ENCODE data around the gene ZNF552. TPM values are rescaled to one million over a fixed set of nuclear protein-coding genes. Genes with fewer than 3 reads are reported as not detected.

The ZNF552 gene
- total and polyA plus RNA-seq, 2 of the 8 experiments (the other 6 are each of a cell fraction or from before 2014, with no cell fraction given), result 5.9 to 11.6 TPM

GRCh38 chr19:57773488-57773887, 41.2 kb downstream of the ZNF552 start:
- Histone ChIP-seq H2BK20ac (ENCODE audit: low read length) (no peak overlapping the region), H3K27ac (ENCODE audit: low read depth, low read length) (no peak overlapping the region), H4K20me1 (replicated peaks in 1 of 2; ENCODE audit: control insufficient read depth in 1 of 2, insufficient read depth in 2 of 2, low read length in 2 of 2) (peaks cover 6 to 17% of the 10 kb centered on the region in 2 experiments), H2BK15ac (ENCODE audit: low read length) (no peak overlapping the region), H3K4me3 (ENCODE audit: extremely low read depth in 1 of 4, insufficient read depth in 2 of 4, low read depth in 3 of 4, low read length in 4 of 4) (no peak overlapping the region), H4K8ac (ENCODE audit: extremely low read depth, insufficient read depth, low read length) (0 out of 2 replicates have a peak overlapping the region, but pooled peaks have one; percentile 4), H3K4me1 (replicated peaks in 1 of 4; ENCODE audit: control insufficient read depth in 3 of 4, insufficient read depth in 4 of 4, low read length in 3 of 4) (peaks cover 0 to 5% (median 0%) of the 10 kb centered on the region in 4 experiments; a peak in 3 of 7 replicates), H2BK12ac (ENCODE audit: low read depth, low read length) (no peak overlapping the region), H3K56ac (replicated peaks; ENCODE audit: insufficient read length, low read depth, low read length) (no peak overlapping the region), H2BK120ac (replicated peaks; ENCODE audit: low read depth, low read length) (no peak overlapping the region), H3K9ac (replicated peaks in 1 of 4; ENCODE audit: extremely low read depth in 1 of 4, low read depth in 3 of 4, low read length in 3 of 4) (no peak overlapping the region), H4K91ac (replicated peaks; ENCODE audit: insufficient read length, low read length) (no peak overlapping the region), H3K23me2 (ENCODE audit: low read depth, low read length) (no peaks in the 10 kb centered on the region), H3K79me2 (ENCODE audit: control insufficient read depth in 1 of 2, insufficient read depth in 2 of 2, low read length in 2 of 2) (peaks cover 23 to 70% of the 10 kb centered on the region in 2 experiments), H3K4me2 (ENCODE audit: insufficient read depth in 1 of 2, low read depth in 2 of 2, low read length in 2 of 2) (no peak overlapping the region), H3K14ac (ENCODE audit: insufficient read length) (no peak overlapping the region), H4K5ac (ENCODE audit: insufficient read length, low read depth, low read length) (no peak overlapping the region), H3K79me1 (ENCODE audit: low read depth, low read length) (peaks cover 22% of the 10 kb centered on the region), H3K4ac (replicated peaks; ENCODE audit: insufficient read length, low read depth, low read length) (no peak overlapping the region), H3K36me3 (ENCODE audit: control insufficient read depth in 2 of 4, insufficient read depth in 4 of 4, low read length in 3 of 4) (peaks cover 1 to 16% (median 11%) of the 10 kb centered on the region in 4 experiments; a peak in 5 of 8 replicates), H3K9me3 (ENCODE audit: insufficient read depth in 2 of 2, low read depth in 1 of 2, low read length in 1 of 2) (no peaks in the 10 kb centered on the region), H2BK5ac (ENCODE audit: low read depth, low read length) (no peak overlapping the region), H2AK5ac (ENCODE audit: low read depth, low read length) (no peak overlapping the region), H2AFZ (ENCODE audit: low read length) (no peak overlapping the region), H3K27me3 (replicated peaks in 1 of 4; ENCODE audit: control insufficient read depth in 3 of 4, extremely low read depth in 1 of 4, insufficient read depth in 3 of 4, low read length in 3 of 4) (no peaks in the 10 kb centered on the region), H3K23ac (ENCODE audit: insufficient read length) (no peak overlapping the region), H3K18ac (ENCODE audit: extremely low read depth, low read length) (no peak overlapping the region)
- 100% methylated on average over 3 of the region's 3 CpGs; no CpG with 5 or more reads in 1 of the 2 experiments for WGBS, 2 experiments (ENCODE audit: extremely low coverage in 1 of 2, insufficient coverage in 1 of 2, insufficient read length in 1 of 2, insufficient replicate concordance in 2 of 2, low coverage in 1 of 2, low lambda C conversion rate in 2 of 2, missing lambda C conversion rate in 1 of 2)
- DNase-seq (ENCODE audit: low read depth in 1 of 2, low spot score in 2 of 2), result no peak
- CTCF ChIA-PET (ENCODE audit: partially characterized antibody), result no interaction called here
- POLR2A ChIA-PET (ENCODE audit: partially characterized antibody), result interaction anchor here (0.7 to 1.3 kb wide), 2 partner anchors 11 to 46 kb away, joined by 3 read pairs; no protein-coding TSS in a partner anchor
- no peak for FAIRE-seq
- TF ChIP-seq MAX (IDR thresholded peaks at IDR 0.05) (no peak), CBX5 (IDR thresholded peaks at IDR 0.05; ENCODE audit: low read depth, low read length) (no peak), EP300 (IDR thresholded peaks at IDR 0.05; ENCODE audit: borderline replicate concordance in 1 of 2, low read depth in 2 of 2, low read length in 2 of 2) (no peak), SP4 (IDR thresholded peaks at IDR 0.05; ENCODE audit: low read length) (no peak), SP1 (IDR thresholded peaks at IDR 0.05; ENCODE audit: low read depth, low read length) (no peak), GABPA (IDR thresholded peaks at IDR 0.05; ENCODE audit: borderline replicate concordance, insufficient read depth, low read length) (no peak), SAP30 (IDR thresholded peaks at IDR 0.05; ENCODE audit: insufficient read depth, insufficient replicate concordance, low read length) (no peak), POU5F1 (IDR thresholded peaks at IDR 0.05; ENCODE audit: low read depth, low read length) (no peak), SIX5 (IDR thresholded peaks at IDR 0.05; ENCODE audit: low read depth, low read length) (no peak), PHF8 (conservative IDR thresholded peaks at IDR 0.05; ENCODE audit: low read depth, low read length) (no peak), EZH2 (IDR thresholded peaks at IDR 0.05; ENCODE audit: low read depth, low read length, severe bottlenecking) (no peak), TCF12 (IDR thresholded peaks at IDR 0.05; ENCODE audit: low read depth, low read length) (no peak), NRF1 (IDR thresholded peaks at IDR 0.05; ENCODE audit: low read depth, low read length) (no peak), NANOG (IDR thresholded peaks at IDR 0.05; ENCODE audit: insufficient read depth, low read depth, low read length, poor library complexity, severe bottlenecking) (no peak)
